Measurements from ENCODE around the gene MOB1A. TPM values are rescaled to one million over a fixed set of nuclear protein-coding genes. Genes with fewer than 3 reads are reported as not detected.

Gene MOB1A
- total RNA-seq, 1 donor from 2014 or later: 48.0 TPM

GRCh38 chr2:74155830-74156229 lies 22.8 kb downstream of the MOB1A start:
- no peaks in the 10 kb centered on the region for H3K27me3 ChIP-seq (ENCODE audit: control insufficient read depth in 3 of 3, insufficient read depth in 3 of 3, low read length in 3 of 3)
- H3K4me3 ChIP-seq (ENCODE audit: low read length in 3 of 3): no peak overlapping the region
- no peak overlapping the region for H3K9ac ChIP-seq (ENCODE audit: low read depth in 1 of 3, low read length in 3 of 3)
- H3K36me3 ChIP-seq (ENCODE audit: control insufficient read depth in 3 of 3, insufficient read depth in 3 of 3, low read length in 3 of 3): peaks cover 21 to 42% (median 36%) of the 10 kb centered on the region in 3 donors
- no peaks in the 10 kb centered on the region for H3K4me1 ChIP-seq (ENCODE audit: control insufficient read depth in 3 of 3, insufficient read depth in 3 of 3, low read length in 3 of 3)
- no peaks in the 10 kb centered on the region for H3K9me3 ChIP-seq (ENCODE audit: control insufficient read depth in 3 of 3, low read length in 3 of 3)
- H3K27ac ChIP-seq (ENCODE audit: low read depth, low read length): no peak overlapping the region

GRCh38 chr2:74152954-74153353 lies 25.7 kb downstream of the MOB1A start:
- H3K27ac ChIP-seq (ENCODE audit: low read depth, low read length): no peak overlapping the region
- no peak overlapping the region for H3K9ac ChIP-seq (ENCODE audit: low read depth in 1 of 3, low read length in 3 of 3)
- no peaks in the 10 kb centered on the region for H3K27me3 ChIP-seq (ENCODE audit: control insufficient read depth in 3 of 3, insufficient read depth in 3 of 3, low read length in 3 of 3)
- H3K9me3 ChIP-seq (ENCODE audit: control insufficient read depth in 3 of 3, low read length in 3 of 3): no peaks in the 10 kb centered on the region
- H3K36me3 ChIP-seq (ENCODE audit: control insufficient read depth in 3 of 3, insufficient read depth in 3 of 3, low read length in 3 of 3): peaks cover 9 to 28% (median 20%) of the 10 kb centered on the region in 3 donors
- H3K4me1 ChIP-seq (ENCODE audit: control insufficient read depth in 3 of 3, insufficient read depth in 3 of 3, low read length in 3 of 3): peaks cover 0 to 10% (median 8%) of the 10 kb centered on the region in 3 donors
- no peak overlapping the region for H3K4me3 ChIP-seq (ENCODE audit: low read length in 3 of 3)

GRCh38 chr2:74149570-74150319 lies 28.9 kb downstream of the MOB1A start:
- H3K36me3 ChIP-seq (ENCODE audit: control insufficient read depth in 3 of 3, insufficient read depth in 3 of 3, low read length in 3 of 3): peaks cover 5 to 14% (median 9%) of the 10 kb centered on the region in 3 donors
- H3K9ac ChIP-seq (ENCODE audit: low read depth in 1 of 3, low read length in 3 of 3): no peak overlapping the region
- no peaks in the 10 kb centered on the region for H3K27me3 ChIP-seq (ENCODE audit: control insufficient read depth in 3 of 3, insufficient read depth in 3 of 3, low read length in 3 of 3)
- peaks cover 13 to 24% (median 21%) of the 10 kb centered on the region in 3 donors for H3K4me1 ChIP-seq (ENCODE audit: control insufficient read depth in 3 of 3, insufficient read depth in 3 of 3, low read length in 3 of 3)
- H3K27ac ChIP-seq (ENCODE audit: low read depth, low read length): no peak overlapping the region
- H3K4me3 ChIP-seq (ENCODE audit: low read length in 3 of 3): no peak overlapping the region
- H3K9me3 ChIP-seq (ENCODE audit: control insufficient read depth in 3 of 3, low read length in 3 of 3): no peaks in the 10 kb centered on the region

- Histone ChIP-seq H3K27ac (ENCODE audit: low read depth, low read length) (no peak overlapping the region), H3K27me3 (ENCODE audit: control insufficient read depth in 3 of 3, insufficient read depth in 3 of 3, low read length in 3 of 3) (no peaks in the 10 kb centered on the region), H3K4me3 (ENCODE audit: low read length in 3 of 3) (no peak overlapping the region), H3K36me3 (ENCODE audit: control insufficient read depth in 3 of 3, insufficient read depth in 3 of 3, low read length in 3 of 3) (peaks cover 10 to 15% (median 13%) of the 10 kb centered on the region in 3 donors), H3K4me1 (ENCODE audit: control insufficient read depth in 3 of 3, insufficient read depth in 3 of 3, low read length in 3 of 3) (peaks cover 13 to 24% (median 21%) of the 10 kb centered on the region in 3 donors), H3K9ac (ENCODE audit: low read depth in 1 of 3, low read length in 3 of 3) (no peak overlapping the region), H3K9me3 (ENCODE audit: control insufficient read depth in 3 of 3, low read length in 3 of 3) (no peaks in the 10 kb centered on the region)
Observed at GRCh38 chr2:74149247-74149525, 29.5 kb downstream of the MOB1A start.

GRCh38 chr2:74148457-74149246 lies 30.0 kb downstream of the MOB1A start:
- Histone ChIP-seq H3K4me1 (ENCODE audit: control insufficient read depth in 3 of 3, insufficient read depth in 3 of 3, low read length in 3 of 3) (peaks cover 13 to 24% (median 21%) of the 10 kb centered on the region in 3 donors), H3K27ac (ENCODE audit: low read depth, low read length) (peak overlapping the region; percentile 54), H3K36me3 (ENCODE audit: control insufficient read depth in 3 of 3, insufficient read depth in 3 of 3, low read length in 3 of 3) (peaks cover 9 to 14% (median 10%) of the 10 kb centered on the region in 3 donors), H3K9me3 (ENCODE audit: control insufficient read depth in 3 of 3, low read length in 3 of 3) (no peaks in the 10 kb centered on the region), H3K27me3 (ENCODE audit: control insufficient read depth in 3 of 3, insufficient read depth in 3 of 3, low read length in 3 of 3) (no peaks in the 10 kb centered on the region), H3K9ac (ENCODE audit: low read depth in 1 of 3, low read length in 3 of 3) (peak overlapping the region; percentile 57 to 85 (median 78)), H3K4me3 (ENCODE audit: low read length in 3 of 3) (peak overlapping the region; percentile 76 to 88 (median 86))

GRCh38 chr2:74147727-74148456 lies 30.8 kb downstream of the MOB1A start, which contains the start of gene BOLA3:
TSS of gene BOLA3 (minus strand) at chr2:74147912. CDS start at chr2:74147874, 38 bp downstream.
- Histone ChIP-seq H3K4me1 (ENCODE audit: control insufficient read depth in 3 of 3, insufficient read depth in 3 of 3, low read length in 3 of 3) (peaks cover 13 to 24% (median 21%) of the 10 kb centered on the region in 3 donors), H3K4me3 (ENCODE audit: low read length in 3 of 3) (peak within 1 kb of the TSS; percentile 83 to 88 (median 86)), H3K9ac (ENCODE audit: low read depth in 1 of 3, low read length in 3 of 3) (peak within 1 kb of the TSS; percentile 77 to 85 (median 78)), H3K36me3 (ENCODE audit: control insufficient read depth in 3 of 3, insufficient read depth in 3 of 3, low read length in 3 of 3) (peaks cover 2 to 8% (median 8%) of the 10 kb centered on the region in 3 donors), H3K27me3 (ENCODE audit: control insufficient read depth in 3 of 3, insufficient read depth in 3 of 3, low read length in 3 of 3) (no peaks in the 10 kb centered on the region), H3K27ac (ENCODE audit: low read depth, low read length) (peak within 1 kb of the TSS; percentile 54), H3K9me3 (ENCODE audit: control insufficient read depth in 3 of 3, low read length in 3 of 3) (no peaks in the 10 kb centered on the region)

- Histone ChIP-seq H3K9ac (ENCODE audit: low read depth in 1 of 3, low read length in 3 of 3) (peak overlapping the region; percentile 77 to 85 (median 78)), H3K27ac (ENCODE audit: low read depth, low read length) (peak overlapping the region; percentile 47), H3K36me3 (ENCODE audit: control insufficient read depth in 3 of 3, insufficient read depth in 3 of 3, low read length in 3 of 3) (peaks cover 6 to 10% (median 7%) of the 10 kb centered on the region in 3 donors), H3K27me3 (ENCODE audit: control insufficient read depth in 3 of 3, insufficient read depth in 3 of 3, low read length in 3 of 3) (no peaks in the 10 kb centered on the region), H3K4me3 (ENCODE audit: low read length in 3 of 3) (peak overlapping the region; percentile 83 to 88 (median 86)), H3K9me3 (ENCODE audit: control insufficient read depth in 3 of 3, low read length in 3 of 3) (no peaks in the 10 kb centered on the region), H3K4me1 (ENCODE audit: control insufficient read depth in 3 of 3, insufficient read depth in 3 of 3, low read length in 3 of 3) (peaks cover 13 to 24% (median 21%) of the 10 kb centered on the region in 3 donors)
Observed at GRCh38 chr2:74146929-74147726, 31.6 kb downstream of the MOB1A start.

- Histone ChIP-seq H3K9ac (ENCODE audit: low read depth in 1 of 3, low read length in 3 of 3) (no peak overlapping the region), H3K4me1 (ENCODE audit: control insufficient read depth in 3 of 3, insufficient read depth in 3 of 3, low read length in 3 of 3) (peaks cover 12 to 14% (median 12%) of the 10 kb centered on the region in 3 donors), H3K4me3 (ENCODE audit: low read length in 3 of 3) (no peak overlapping the region), H3K27ac (ENCODE audit: low read depth, low read length) (no peak overlapping the region), H3K9me3 (ENCODE audit: control insufficient read depth in 3 of 3, low read length in 3 of 3) (no peaks in the 10 kb centered on the region), H3K27me3 (ENCODE audit: control insufficient read depth in 3 of 3, insufficient read depth in 3 of 3, low read length in 3 of 3) (no peaks in the 10 kb centered on the region), H3K36me3 (ENCODE audit: control insufficient read depth in 3 of 3, insufficient read depth in 3 of 3, low read length in 3 of 3) (peaks cover 10 to 23% (median 19%) of the 10 kb centered on the region in 3 donors)
Observed at GRCh38 chr2:74142340-74142739, 36.3 kb downstream of the MOB1A start.

Data from skeletal muscle tissue (tissue), 4 donors.